ENCODE measurements around the gene ZNF211.

The ZNF211 gene

DNA sequence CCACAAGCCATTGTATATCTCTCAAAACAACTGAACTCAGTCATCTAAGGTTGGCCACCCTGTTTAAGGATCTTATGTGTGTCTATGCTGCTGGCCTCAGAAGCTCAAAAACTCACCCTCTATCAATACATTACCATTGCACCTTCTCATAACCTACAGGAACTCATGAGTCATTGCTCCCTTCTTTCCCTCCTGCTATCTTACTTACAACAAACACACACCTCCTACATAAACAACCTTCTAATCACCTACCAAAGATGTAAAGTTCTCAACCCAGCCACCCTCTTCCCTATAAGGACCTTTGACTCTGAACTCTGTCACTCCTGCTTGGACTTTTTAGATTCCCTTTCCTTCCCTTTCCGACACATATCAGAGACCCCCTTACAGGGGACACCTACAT is 22.5 kb downstream of the ZNF211 start:
- no peak for DNase-seq (ENCODE audit: low read depth in 2 of 2)

DNA sequence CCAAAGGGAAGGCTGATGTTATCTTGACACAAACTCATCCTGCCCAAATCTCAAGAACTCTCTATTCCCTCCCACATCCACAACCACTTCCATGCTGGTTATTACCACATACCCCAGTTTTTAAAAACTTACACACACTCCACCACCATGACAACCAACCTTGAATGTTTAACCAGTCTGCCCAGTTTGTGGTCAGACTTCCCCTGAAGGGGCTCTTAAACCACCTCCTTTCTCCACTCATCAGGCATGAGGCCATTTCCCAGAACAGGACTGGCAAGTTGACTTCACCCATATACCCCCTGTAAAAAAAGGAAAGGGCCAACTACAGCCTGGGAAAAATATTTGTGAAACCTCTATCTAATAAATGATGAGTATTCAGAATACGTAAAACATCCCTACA is 23.4 kb downstream of the ZNF211 start:
- DNase-seq (ENCODE audit: low read depth in 2 of 2): no peak

- no peak for DNase-seq (ENCODE audit: low read depth in 2 of 2)
Observed at GRCh38 chr19:57664269-57665127, 31.5 kb downstream of the ZNF211 start.

GRCh38 chr19:57665261-57665806 is 32.4 kb downstream of the ZNF211 start:
- DNase-seq (ENCODE audit: low read depth in 2 of 2): no peak

- DNase-seq (ENCODE audit: low read depth in 2 of 2): no peak
Observed at GRCh38 chr19:57667228-57667627, 34.3 kb downstream of the ZNF211 start.

DNA sequence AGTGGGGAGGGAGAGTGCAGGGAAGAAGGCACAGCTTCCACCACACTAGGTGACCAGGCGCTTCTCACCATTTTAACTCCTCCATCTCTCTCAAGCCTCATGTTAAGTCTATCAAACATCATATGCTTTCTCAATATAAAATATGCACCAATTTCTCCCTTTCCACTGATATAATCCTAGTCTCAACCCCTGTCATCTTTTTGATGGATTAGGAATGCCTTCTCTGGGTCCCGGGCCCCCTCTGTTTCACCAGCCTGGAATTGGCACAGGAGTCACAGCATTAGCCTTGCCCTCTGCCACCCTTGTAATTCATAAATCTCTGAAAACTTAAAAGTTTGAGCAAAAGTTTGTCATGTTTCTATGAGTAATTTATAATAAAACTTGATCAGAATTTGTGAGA is 35.7 kb downstream of the ZNF211 start, which contains the start of gene ZSCAN4:
Gene ZSCAN4 (plus strand): TSS at position 301 of the 400 bp plus-strand sequence. CDS start 7,211 bp downstream, outside the sequence.
- no peak for DNase-seq (ENCODE audit: low read depth in 2 of 2)

DNA sequence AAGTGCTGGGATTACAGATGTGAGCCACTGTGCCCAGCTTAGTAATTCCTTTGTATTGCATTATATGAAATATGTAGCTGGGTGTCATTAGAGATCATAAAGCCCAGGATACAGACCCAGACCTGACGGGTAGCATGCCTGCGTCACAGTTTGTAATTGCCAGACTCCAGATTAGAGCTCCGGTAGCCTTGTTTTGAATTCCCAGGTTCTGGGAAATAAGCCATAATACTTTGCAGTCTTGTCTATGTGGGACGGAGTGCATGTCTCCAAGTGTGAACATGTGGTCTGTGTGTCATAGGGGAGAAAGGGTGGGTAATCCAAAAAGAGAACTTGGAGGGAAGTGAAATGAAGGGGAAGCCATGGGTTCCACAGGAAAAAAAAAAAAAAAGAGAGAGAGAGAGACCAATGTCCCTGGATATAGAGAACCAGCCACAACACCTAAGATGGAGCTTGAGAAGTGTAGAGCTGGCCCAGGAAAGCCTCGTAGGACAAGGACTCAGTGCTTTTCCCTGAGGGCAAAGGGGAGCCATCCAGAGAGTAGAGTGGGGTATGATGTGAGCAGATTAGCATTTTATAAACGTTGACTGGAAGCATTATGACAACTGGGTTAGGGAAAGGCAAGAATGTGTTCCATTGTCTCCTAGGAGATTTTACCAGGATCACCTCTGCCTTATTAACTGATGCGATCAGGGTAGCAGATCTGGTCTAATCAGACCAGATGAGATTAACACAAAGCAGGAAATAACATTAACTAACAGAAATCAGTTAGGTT is 38.3 kb downstream of the ZNF211 start:
- DNase-seq (ENCODE audit: low read depth in 2 of 2): no peak

DNA sequence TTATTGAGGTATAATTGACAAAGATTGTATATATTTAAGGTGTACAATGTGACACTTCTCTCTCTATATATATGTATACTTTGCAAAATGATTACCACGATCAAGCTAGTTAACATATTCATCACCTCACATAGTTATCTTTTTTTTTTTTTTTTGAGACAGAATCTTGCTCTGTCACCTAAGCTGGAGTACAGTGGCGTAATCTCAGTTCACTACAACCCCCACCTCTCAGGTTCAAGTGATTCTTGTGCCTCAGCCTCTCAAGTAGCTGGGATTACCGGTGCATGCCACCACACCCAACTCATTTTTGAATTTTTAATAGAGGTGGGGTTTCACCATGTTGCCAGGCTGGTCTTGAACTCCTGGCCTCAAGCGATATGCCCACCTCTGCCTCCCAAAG is 39.5 kb downstream of the ZNF211 start:
- no peak for DNase-seq (ENCODE audit: low read depth in 2 of 2)

DNA sequence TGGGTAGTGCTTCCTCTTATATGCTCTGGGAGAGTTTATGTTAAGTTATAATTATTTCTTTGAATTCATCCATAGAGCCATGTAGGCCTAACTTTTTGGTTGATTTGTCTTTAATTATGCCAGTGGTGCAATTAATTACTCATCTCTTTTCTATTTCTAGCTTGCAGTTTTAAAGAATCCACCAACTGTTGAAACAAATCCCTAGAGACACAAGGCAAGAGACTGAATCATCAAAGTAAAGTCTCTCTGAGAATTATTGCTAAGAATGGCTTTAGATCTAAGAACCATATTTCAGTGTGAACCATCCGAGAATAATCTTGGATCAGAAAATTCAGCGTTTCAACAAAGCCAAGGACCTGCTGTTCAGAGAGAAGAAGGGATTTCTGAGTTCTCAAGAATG is 42.9 kb downstream of the ZNF211 start:
- no peak for DNase-seq (ENCODE audit: low read depth in 2 of 2)

DNA sequence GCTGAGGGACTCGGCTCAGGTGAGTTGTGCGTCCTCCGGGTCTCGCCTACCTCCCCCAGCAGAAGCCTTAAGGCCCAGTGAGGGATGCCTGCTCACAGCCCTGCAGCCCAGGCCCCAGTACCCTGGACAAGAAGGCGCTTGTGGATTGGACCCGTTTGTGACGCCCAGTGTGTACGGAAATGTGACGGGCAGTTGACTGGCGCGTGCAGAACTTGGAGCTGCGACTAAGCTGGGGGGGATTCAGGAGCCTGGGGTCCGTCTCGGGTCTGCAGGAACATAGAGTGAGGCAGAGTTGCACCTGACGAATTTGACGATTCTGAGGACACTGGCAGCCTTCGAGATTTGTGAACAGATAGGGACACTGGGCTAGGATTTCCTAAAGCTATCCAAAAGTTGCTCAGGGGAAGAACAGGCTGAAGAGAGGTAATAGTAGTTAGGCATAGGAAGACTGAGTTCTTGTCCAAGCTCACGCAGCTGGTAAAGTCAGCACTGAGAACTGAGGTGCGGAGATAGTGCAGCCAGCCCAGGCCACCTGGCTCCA is 49.3 kb downstream of the ZNF211 start:
- no peak for DNase-seq (ENCODE audit: low read depth in 2 of 2)

DNA sequence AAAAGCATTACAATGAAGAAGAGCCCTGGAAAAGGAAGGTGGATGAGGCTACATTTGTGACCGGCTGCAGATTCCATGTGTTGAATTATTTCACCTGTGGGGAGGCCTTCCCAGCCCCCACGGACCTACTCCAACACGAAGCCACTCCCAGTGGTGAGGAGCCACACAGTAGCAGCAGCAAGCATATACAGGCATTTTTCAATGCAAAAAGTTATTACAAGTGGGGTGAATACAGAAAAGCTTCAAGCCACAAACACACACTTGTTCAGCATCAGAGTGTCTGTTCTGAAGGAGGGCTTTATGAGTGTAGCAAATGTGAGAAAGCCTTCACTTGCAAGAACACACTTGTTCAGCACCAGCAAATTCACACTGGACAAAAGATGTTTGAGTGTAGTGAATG is 53.8 kb downstream of the ZNF211 start:
- no peak for DNase-seq (ENCODE audit: low read depth in 2 of 2)

DNA sequence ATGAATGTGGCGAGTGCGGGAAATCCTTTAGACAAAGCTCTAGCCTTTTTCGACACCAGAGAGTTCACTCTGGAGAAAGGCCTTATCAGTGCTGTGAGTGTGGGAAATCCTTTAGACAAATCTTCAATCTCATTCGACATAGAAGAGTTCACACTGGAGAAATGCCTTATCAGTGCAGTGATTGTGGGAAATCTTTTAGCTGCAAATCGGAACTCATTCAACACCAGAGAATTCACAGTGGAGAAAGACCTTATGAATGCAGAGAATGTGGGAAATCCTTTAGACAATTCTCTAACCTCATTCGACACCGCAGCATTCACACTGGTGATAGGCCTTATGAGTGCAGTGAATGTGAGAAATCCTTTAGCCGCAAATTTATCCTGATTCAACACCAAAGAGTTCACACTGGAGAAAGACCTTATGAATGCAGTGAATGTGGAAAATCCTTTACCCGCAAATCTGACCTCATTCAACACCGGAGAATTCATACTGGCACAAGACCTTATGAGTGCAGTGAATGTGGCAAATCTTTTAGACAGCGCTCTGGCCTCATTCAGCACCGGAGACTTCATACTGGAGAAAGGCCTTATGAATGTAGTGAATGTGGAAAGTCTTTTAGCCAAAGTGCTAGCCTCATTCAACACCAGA is 54.5 kb downstream of the ZNF211 start:
- no peak for DNase-seq (ENCODE audit: low read depth in 2 of 2)

DNA sequence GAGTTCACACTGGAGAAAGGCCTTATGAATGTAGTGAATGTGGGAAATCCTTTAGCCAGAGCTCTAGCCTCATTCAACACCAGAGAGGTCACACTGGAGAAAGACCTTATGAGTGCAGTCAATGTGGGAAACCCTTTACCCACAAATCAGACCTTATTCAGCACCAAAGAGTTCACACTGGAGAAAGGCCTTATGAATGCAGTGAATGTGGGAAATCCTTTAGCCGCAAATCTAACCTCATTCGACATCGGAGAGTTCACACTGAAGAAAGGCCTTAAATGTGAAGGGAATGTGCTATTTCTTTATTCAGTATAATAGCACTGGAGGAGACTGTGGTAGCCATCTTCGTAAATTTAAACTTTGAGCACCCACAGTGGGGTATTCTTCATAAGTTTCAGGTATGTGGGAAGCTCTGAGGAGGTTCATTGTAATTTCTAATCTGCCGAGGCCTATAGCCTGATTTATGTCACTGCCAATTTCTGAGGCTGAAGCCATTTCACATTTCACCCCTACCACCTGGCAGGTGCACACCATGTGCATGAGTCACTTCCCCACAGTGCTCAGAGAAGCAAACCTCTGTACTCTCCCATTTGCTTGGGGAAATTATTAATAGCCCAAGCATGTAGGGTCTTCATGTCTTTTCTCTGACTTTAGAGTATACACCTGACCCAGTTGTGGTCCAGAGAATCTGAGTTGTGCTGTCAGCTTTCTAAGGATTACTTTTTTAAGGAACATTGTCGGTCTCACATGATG is 55.2 kb downstream of the ZNF211 start:
- DNase-seq (ENCODE audit: low read depth in 2 of 2): no peak

DNA sequence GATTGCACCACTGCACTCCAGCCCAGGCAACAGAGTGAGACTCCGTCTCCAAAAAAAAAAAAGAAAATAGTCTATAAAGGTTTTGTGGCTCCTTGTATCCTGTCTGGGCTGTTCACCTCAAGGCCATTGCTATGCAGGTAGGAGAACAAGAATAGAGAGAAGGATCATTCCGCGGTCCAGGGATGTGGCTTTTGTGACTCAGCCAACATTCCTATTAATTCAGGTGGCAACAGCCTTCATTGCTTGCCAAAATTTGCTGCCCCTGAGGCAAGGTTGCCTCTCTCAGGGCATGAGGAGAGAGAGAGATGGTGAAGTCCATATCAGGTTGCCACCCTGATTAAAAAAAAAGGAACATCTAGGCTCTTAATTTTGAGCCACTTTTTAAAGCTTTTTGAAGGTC is 56.8 kb downstream of the ZNF211 start:
- DNase-seq (ENCODE audit: low read depth in 2 of 2): no peak

Measured in stimulated activated CD8-positive, alpha-beta memory T cell treated with anti-CD3 and anti-CD28 coated beads, Interleukin-2, amount 100 ng/mL, for 48 hours (primary cell).